ENCODE results near the gene TOP3A.

Gene TOP3A

DNA sequence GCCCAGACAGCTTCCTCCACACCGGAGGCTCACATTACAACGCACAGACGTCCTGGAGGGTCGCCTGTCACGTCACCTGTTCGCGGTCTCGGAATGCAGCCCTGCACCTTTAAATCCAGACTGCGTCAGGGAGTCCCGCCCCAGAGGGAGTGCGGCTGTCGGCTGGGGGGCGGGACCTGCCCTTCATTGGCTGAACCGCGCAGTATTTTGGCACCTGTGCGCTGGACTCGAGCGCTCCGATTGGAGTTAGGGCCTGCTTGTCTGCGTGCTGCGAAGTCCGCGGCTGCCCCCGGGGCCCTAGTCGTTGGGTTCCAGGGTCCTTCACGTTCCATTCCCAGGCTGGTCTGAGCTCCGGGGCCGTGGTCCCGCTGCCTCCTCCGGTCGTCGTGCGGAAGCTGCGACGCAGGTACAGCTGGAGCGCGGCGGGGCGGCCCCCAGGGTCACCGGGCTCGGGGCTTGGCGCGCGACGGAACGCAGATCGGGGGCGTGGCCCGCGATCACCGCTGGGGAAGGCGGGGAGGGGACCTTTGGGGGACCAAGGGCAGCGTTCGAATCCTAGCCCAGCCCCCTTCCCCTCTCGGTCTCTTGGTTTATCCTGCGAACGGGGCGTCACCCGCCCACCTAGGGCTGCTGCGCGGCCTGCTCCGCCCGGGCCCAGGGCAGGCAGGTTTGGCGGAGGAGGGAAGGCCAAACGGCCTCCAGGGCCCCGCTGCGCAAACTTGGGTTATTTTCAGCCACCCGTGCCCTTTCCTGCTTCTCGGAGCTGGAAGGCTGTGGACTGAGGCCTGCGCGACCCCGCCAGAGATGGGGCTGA lies 54.3 kb downstream of the TOP3A start, which contains the start of gene MIEF2:
Gene MIEF2 (plus strand): TSS at position 331 of the 814 bp plus-strand sequence. CDS start 2,059 bp downstream, outside the sequence.
- peak; percentile 85 for DNase-seq (ENCODE audit: low read depth)
- TF ChIP-seq, protein P1, sequence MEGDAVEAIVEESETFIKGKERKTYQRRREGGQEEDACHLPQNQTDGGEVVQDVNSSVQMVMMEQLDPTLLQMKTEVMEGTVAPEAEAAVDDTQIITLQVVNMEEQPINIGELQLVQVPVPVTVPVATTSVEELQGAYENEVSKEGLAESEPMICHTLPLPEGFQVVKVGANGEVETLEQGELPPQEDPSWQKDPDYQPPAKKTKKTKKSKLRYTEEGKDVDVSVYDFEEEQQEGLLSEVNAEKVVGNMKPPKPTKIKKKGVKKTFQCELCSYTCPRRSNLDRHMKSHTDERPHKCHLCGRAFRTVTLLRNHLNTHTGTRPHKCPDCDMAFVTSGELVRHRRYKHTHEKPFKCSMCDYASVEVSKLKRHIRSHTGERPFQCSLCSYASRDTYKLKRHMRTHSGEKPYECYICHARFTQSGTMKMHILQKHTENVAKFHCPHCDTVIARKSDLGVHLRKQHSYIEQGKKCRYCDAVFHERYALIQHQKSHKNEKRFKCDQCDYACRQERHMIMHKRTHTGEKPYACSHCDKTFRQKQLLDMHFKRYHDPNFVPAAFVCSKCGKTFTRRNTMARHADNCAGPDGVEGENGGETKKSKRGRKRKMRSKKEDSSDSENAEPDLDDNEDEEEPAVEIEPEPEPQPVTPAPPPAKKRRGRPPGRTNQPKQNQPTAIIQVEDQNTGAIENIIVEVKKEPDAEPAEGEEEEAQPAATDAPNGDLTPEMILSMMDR (IDR thresholded peaks at IDR 0.05; ENCODE audit: low read depth, low read length, missing control alignments), result no peak
- peak within 1 kb of the TSS; percentile 70 for H3K4me3 ChIP-seq (ENCODE audit: low read depth, low read length)

DNA sequence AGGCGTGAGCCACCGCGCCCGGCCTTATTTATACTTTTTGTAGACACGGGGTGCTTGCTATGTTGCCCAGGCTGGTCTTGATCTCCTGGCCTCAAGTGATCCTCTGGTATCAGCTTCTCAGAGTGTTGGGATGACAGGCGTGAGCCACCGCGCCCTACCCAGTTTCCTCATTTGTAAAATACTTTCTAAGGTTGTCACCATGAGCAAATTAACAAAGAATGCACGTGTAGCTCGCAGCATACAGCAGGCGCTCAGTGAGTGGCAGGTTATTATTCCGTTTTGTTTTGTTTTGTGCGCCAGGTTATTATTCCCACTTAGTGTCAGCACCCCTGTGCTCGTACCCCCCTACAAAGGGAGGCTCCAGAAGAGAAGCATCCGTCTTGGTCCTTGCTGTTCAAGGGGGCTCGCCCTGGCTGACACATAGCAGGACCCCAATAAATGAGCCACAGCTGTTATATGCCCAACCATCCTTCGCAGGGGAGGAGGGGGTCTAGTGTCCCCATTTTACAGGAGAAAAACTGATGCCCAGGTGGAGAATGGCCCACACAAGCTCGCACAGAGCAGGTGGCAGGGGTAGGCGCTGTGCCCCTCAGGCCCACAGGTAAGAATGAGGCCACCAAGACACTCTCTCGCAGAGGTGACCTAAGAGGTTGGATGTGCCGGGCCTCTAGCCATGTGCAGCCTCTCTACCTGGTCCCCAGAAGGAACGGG lies 55.0 kb downstream of the TOP3A start:
- H3K4me3 ChIP-seq (ENCODE audit: low read depth, low read length), result peak overlapping the region; percentile 70
- TF ChIP-seq, protein P1 (IDR thresholded peaks at IDR 0.05; ENCODE audit: low read depth, low read length, missing control alignments), result no peak
- no peak for DNase-seq (ENCODE audit: low read depth)

DNA sequence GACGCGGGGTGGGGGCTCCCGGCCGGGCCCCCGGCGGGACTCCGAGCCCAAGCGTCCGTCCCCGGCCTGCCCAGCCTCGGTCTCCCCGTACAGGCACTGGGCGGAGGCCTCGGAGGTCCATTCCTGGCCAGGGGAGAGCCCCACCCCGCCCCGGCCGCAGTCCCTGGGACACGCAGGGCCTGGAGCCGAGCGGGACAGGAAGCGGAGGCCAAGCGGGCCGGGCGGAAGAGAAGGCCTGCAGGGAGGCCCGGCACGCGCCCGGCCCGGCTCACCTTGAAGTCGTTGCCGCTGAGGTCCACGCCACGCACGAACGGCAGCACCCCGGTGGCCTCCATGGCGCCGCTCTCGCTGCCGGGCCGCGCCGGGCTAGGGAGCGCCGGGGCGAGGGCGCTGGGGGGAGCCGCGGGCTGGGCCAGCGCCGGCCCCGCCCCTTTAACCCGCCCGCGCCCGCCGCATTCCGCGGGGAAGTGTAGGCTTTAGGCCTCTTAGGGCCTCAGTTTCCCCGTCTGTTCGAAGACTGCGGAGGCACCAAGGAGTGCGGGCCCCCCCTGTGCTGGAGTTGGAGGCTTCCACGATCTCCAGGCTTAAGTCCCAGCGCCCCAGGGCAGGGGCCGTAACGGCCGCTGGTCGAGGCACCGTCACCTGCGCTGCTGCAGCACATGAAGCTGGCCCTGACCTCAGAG lies 56.3 kb downstream of the TOP3A start, which contains the start of gene FLII:
Gene FLII (minus strand): TSS at position 383 of the 683 bp plus-strand sequence. CDS start 48 bp downstream, at position 335.
- TF ChIP-seq, protein P1 (IDR thresholded peaks at IDR 0.05; ENCODE audit: low read depth, low read length, missing control alignments), result no peak
- H3K4me3 ChIP-seq (ENCODE audit: low read depth, low read length), result peak within 1 kb of the TSS; percentile 87
- no peak for DNase-seq (ENCODE audit: low read depth)

DNA sequence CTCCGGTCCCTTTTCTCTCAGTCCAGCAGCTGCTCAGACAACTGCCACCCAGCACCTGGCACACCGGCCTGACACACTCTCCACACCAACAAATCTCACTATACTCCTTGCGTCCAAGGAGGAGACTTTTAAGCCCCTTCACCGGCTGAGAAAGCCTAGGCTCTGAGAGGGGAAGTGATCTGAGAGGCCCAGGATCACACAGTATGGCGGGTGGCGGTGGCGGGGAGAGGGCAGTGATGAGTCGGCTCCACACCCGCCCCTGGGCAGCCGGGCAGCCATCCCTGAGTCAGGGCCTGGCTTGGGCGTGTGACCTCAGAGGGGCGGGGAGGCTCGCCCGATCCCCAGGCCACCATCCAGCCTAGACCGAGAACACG lies 56.8 kb downstream of the TOP3A start:
- TF ChIP-seq, protein P1 (IDR thresholded peaks at IDR 0.05; ENCODE audit: low read depth, low read length, missing control alignments), result no peak
- no peak for DNase-seq (ENCODE audit: low read depth)

DNA sequence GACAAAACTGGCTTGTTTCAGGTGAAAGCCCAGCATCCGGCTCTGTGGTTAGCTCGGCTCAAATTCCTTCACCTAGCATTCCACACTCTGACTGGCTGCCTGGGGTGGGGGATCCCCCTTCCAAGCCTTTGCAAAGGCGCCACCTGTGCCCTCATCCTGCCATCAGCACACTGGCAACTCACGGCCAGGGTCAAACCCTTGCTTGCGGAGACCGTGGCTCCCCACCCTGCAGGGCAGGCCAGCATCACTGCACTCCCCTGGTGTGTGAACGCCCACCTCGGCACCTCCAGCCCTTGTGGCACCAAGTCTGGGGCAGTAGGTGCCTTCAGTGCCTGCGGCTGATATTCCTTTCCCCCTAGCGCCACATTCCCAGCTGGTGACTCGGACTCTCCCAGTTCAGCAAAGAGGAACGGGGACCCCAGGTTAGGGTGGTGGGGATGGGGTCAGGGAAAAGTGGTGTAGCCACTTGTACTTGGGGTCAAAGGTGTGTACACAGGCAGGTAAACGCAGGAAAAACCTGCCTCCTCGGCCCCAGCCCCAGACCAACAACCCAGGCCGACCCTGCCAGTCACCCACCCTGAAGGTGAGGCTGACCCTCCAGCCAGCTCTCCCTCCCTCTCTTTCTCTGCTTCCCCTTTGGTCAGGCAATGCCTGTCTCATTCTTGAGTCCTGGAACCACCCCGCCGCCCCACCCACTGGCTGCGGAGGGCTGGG lies 57.4 kb downstream of the TOP3A start:
- TF ChIP-seq, protein P1 (IDR thresholded peaks at IDR 0.05; ENCODE audit: low read depth, low read length, missing control alignments), result no peak
- H3K4me3 ChIP-seq (ENCODE audit: low read depth, low read length), result peak overlapping the region; percentile 87
- no peak for DNase-seq (ENCODE audit: low read depth)

More for the DNA sequence above, 56.8 kb downstream of the TOP3A start:
- peak overlapping the region; percentile 87 for H3K4me3 ChIP-seq (ENCODE audit: low read depth, low read length)

DNA sequence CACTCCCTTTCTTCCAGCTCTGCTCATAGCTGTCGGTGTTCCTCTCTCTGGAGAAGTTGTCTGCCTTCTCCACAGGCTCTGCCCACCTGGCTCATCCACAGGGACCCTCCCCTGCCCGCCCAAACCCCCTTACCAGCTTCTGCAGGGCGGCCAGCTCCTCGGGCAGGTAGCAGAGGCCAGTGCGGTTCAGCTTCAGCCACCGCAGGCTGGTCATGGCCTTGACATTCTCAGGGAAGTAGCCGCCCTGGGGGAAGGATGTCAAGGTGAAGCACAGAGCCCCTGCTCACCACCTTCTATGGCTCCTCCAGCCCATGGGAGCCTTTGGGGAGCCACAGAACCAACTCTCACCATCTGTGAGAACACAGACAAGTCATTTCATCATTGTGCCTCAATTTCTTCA lies 58.0 kb downstream of the TOP3A start:
- TF ChIP-seq, protein P1 (IDR thresholded peaks at IDR 0.05; ENCODE audit: low read depth, low read length, missing control alignments), result no peak
- no peak overlapping the region for H3K4me3 ChIP-seq (ENCODE audit: low read depth, low read length)
- DNase-seq (ENCODE audit: low read depth), result no peak
